Stimulated activated naive B cell treated with anti-CD40 and anti-IgM and Interleukin-4, amounts not matched to agents 10 μg/mL and 1 μg/mL and 100 μg/mL, for 72 hours (primary cell): ENCODE measurements around the gene TBC1D10B.

ENCODE experiments used
- ATAC-seq, 2 donors: fragments of 150-1000 bp; cut with Tn5 transposase; replicated peaks; 2 replicates each; pipeline ENCODE4 v1.10.0; 2021; ENCODE audit warnings: moderate library complexity in 1 of 2
- DNase-seq: peaks from one replicate; pipeline ENCODE4 v3.0.0; 2021
- H3K27ac Mint-ChIP-seq: one replicate; pipeline ENCODE4 v1.8.0; 2022; ENCODE audit warnings: mild to moderate bottlenecking, mixed read lengths
- H3K27me3 Mint-ChIP-seq, 2 donors: one replicate each; pipeline ENCODE4 v1.8.0; 2022; ENCODE audit warnings: mixed read lengths in 2 of 2
- H3K36me3 Mint-ChIP-seq, 2 donors: one replicate each; pipeline ENCODE4 v1.8.0; 2022; ENCODE audit warnings: mixed read lengths in 2 of 2, mild to moderate bottlenecking in 1 of 2
- H3K4me1 Mint-ChIP-seq, 2 donors: one replicate each; pipeline ENCODE4 v1.8.0; 2022; ENCODE audit warnings: mixed read lengths in 2 of 2, mild to moderate bottlenecking in 1 of 2
- H3K4me3 Mint-ChIP-seq, 2 donors: one replicate each; pipeline ENCODE4 v1.8.0; 2022; ENCODE audit warnings: mild to moderate bottlenecking in 2 of 2, mixed read lengths in 2 of 2, moderate library complexity in 1 of 2
- H3K9me3 Mint-ChIP-seq, 2 donors: one replicate each; pipeline ENCODE4 v1.8.0; 2022; ENCODE audit warnings: mixed read lengths in 2 of 2, mild to moderate bottlenecking in 1 of 2

TBC1D10B gene

DNA sequence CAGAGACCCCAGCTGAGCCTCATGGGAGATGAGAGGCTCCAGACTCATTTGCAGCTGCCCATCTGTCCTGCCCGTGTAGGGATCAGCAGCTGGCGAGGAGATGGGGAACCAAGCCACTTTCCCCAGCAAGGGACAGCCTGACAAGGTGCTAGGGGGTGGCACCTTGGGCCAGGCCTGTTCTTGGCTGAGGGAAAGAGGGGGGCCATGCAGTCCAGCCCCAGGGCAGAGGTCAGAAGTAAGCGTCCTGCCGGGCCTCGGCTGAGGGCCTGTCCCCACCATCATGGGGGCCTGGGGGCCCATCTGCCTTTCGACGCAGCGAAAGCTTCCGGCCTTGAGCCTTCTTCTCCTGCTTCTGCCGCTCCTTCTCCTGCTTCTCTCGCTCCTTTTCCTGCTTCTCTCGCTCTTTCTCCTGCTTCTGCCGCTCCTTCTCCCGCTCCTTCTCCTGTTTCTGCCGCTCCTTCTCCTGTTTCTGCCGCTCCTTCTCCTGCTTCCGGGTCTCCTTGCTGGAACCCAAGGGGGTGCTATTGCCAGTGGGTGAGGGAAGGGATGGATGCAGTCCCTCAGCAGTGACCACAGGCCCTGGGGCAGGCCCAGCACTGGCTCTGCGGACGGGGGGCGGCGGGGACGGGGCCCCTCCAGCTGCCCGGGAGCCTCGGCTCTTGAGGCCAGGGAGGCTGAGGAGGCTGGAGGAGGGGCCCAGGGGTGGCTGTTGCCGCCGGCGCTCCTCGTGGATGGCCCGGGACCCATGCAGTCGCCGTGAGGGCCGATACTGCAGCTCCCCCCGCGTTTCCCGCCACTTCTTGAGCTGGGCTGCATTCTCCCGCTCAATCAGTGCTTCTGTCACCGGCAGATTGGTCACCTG is 12.3 kb downstream of the TBC1D10B start:
- Mint-ChIP-seq H3K9me3 (no peaks in the 10 kb centered on the region), H3K4me3 (no peak overlapping the region), H3K27ac (no peak overlapping the region)

DNA sequence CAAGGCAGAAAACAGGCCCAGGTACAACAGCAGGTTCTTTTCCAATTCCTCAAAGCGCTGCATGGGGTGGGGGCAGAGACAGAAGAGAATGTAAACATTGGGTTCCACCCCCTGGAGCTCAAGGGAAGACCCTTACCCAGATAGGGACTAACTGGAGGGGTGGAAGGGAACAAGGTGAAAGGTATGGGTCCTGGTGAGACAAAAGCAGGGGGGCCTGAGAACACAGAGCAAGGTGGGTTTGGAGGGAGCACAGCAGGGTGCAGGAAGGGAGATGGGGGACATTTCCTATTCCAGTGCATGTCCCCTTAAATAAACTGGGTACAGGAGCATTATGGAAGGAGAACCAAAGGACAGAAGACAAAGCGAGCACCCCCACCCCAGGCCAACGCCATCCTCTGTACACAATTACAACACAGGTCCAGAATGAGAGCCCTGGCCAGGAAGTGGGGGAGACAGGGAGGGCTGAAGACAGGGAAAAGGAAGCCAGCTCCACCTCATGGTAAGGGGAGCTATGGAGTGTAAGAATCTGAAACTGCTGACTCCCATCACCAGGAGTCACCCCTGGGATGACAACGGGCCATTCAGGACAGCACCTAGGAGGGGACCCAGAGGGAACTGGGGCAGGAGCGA is 13.1 kb downstream of the TBC1D10B start:
- DNase-seq, result no peak
- Mint-ChIP-seq H3K9me3 (no peaks in the 10 kb centered on the region), H3K27ac (peak overlapping the region; percentile 44), H3K4me1 (peaks cover 39 to 59% of the 10 kb centered on the region in 2 donors), H3K27me3 (no peaks in the 10 kb centered on the region), H3K4me3 (no peak overlapping the region), H3K36me3 (peaks cover 40 to 70% of the 10 kb centered on the region in 2 donors)
- no peak for ATAC-seq

More for the DNA sequence above, 12.3 kb downstream of the TBC1D10B start:
- ATAC-seq, result no peak
- Mint-ChIP-seq H3K36me3 (peaks cover 43 to 68% of the 10 kb centered on the region in 2 donors), H3K4me1 (peaks cover 38 to 52% of the 10 kb centered on the region in 2 donors), H3K27me3 (no peaks in the 10 kb centered on the region)
- DNase-seq, result no peak

DNA sequence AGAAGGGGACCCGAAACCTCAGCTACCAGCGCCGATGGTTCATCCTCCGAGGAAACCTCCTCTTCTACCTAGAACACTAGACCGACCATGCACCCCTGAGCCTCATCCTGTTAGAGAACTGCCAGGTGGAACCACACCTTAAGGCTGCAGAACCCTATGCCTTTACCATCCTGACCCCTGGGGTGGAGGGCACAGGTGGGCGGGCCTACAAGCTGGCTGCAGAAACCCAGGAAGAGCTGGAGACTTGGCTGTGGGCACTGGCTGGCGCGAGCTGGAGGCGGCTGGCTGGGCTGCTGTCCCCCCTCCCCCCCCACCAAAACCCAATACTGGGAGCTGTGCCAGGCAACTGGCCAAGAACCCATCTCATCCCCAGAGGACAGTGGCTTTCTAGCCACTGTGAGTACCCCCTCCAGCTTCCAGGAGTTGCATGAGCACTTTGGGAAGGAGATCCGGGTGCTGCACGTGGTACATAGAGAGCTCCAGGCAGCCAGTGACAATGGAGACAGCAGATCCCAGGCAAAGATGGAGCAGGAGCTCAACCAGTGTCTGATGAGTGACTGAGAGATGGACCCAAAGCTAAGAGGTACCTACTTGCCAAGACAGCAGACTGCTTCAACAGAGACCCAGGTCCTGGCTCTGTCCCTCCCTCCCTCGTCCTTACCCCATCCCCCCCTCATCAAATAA is 13.8 kb downstream of the TBC1D10B start:
- peak overlapping the region; percentile 95 to 97 for H3K4me3 Mint-ChIP-seq
- no peaks in the 10 kb centered on the region for H3K9me3 Mint-ChIP-seq
- DNase-seq (no peak), ATAC-seq (no peak)
- H3K27ac Mint-ChIP-seq, result peak overlapping the region; percentile 97
- H3K27me3 Mint-ChIP-seq, result no peaks in the 10 kb centered on the region
- peaks cover 45 to 66% of the 10 kb centered on the region in 2 donors for H3K4me1 Mint-ChIP-seq
- peaks cover 42 to 72% of the 10 kb centered on the region in 2 donors for H3K36me3 Mint-ChIP-seq

DNA sequence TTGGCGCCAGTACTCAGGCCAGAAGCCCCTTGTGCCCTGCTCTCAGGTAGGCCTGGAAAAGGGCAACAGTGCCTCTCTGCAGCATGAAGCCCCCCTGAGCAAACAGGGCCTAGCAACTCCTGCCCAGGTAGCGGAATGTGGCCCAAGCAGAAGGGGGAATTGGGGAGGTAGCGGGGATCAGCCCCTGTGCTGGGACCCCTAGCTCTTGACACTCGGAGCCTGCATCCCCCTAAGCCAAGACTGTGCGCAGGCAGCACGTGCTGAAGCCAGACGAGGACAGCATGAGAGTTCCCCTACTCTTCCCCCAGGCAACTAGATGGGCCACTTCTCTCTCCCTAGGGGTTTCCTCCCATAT is 14.4 kb downstream of the TBC1D10B start:
- Mint-ChIP-seq H3K4me3 (peak overlapping the region; percentile 95 to 97), H3K27ac (peak overlapping the region; percentile 97), H3K9me3 (no peaks in the 10 kb centered on the region), H3K27me3 (no peaks in the 10 kb centered on the region), H3K4me1 (peaks cover 51 to 72% of the 10 kb centered on the region in 2 donors), H3K36me3 (peaks cover 47 to 75% of the 10 kb centered on the region in 2 donors)
- no peak for DNase-seq
- no peak for ATAC-seq

DNA sequence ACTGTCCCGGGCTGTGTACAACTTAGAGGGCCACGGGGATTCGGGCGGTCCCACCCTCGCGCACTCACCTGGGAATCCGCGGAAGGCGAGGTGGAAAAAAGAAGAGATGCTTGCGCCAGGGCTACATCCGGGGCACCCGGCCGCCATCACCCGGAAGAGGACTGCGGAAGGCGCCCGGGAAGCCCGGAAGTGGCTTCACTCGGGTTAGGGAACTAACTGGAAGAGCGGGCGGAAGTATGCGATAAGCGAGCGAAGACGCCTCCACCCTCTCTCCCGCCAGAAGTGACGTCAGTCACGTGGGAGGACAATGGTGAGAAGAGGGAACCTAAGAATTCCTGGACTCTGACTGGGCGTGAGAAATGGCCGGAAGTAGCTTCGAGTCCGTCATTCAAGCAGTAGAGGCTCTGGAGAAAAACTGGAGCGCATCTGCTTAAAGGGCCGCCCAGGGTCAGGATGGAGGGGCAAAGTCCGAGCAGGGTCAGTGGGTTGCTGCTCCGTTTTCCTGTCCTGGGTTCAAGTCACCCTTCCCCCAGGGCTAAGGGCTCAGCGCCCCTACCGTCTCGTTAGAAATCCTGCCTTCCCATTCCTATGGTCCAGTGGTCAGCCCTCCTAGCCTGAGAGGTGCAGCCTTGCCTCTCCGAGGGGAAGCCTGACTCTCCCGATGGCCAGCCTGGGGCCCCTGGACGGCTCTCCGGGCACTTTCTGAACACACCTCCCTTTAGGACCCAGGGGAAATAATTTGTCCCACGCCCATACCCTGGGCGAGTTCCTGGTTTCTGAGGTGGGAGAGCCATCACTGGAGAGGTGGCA is 14.9 kb downstream of the TBC1D10B start, which contains the start of gene CD2BP2:
Gene CD2BP2 (minus strand): TSS at position 165 of the 810 bp plus-strand sequence. CDS start 627 bp downstream, outside the sequence.
- DNase-seq (peak; percentile 91), ATAC-seq (peak; percentile 82 to 85)
- Mint-ChIP-seq H3K27ac (peak within 1 kb of the TSS; percentile 97), H3K9me3 (no peaks in the 10 kb centered on the region), H3K27me3 (no peaks in the 10 kb centered on the region), H3K4me1 (peaks cover 52 to 77% of the 10 kb centered on the region in 2 donors), H3K36me3 (peaks cover 49 to 74% of the 10 kb centered on the region in 2 donors), H3K4me3 (peak within 1 kb of the TSS; percentile 95 to 97)

DNA sequence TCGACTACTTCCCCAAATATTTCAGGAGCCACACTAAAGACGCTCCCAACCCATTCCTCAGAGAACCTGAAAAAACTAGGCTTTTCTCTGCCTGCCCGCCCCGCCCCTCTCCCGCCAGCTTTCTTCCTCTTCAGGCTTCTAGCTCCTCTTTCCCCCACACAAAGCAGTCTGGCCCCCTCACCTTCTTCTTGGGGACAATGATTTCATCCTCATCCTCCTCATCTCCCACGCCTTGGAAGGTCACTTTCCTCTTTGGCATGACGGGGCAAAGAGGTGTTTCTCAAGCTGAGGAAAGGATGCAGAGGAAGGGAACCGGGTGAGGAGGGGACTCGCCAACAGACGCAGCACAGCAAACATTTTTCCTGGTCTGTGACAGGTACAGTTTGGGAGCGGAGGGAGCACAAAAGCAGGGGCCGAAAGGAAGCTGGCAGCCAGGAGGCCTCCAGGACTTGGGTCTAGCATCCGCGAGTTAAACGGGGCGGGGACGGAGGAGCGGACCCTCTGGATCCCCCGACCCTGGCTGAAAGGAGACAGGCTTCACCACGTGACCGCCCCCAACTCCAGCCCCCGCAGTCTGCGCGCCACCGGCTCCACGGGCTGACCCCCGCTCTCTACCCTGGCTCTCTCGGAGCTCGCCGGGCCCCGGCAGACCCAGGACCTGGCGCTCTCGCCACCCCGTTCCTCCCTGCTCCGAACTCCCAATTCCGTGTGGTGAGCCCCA is 15.7 kb downstream of the TBC1D10B start:
- peak; percentile 40 to 41 for ATAC-seq
- Mint-ChIP-seq H3K4me1 (peaks cover 58 to 80% of the 10 kb centered on the region in 2 donors), H3K36me3 (peaks cover 49 to 77% of the 10 kb centered on the region in 2 donors), H3K9me3 (no peaks in the 10 kb centered on the region), H3K27ac (peak overlapping the region; percentile 97), H3K27me3 (no peaks in the 10 kb centered on the region), H3K4me3 (peak overlapping the region; percentile 95 to 97)
- DNase-seq, result no peak

DNA sequence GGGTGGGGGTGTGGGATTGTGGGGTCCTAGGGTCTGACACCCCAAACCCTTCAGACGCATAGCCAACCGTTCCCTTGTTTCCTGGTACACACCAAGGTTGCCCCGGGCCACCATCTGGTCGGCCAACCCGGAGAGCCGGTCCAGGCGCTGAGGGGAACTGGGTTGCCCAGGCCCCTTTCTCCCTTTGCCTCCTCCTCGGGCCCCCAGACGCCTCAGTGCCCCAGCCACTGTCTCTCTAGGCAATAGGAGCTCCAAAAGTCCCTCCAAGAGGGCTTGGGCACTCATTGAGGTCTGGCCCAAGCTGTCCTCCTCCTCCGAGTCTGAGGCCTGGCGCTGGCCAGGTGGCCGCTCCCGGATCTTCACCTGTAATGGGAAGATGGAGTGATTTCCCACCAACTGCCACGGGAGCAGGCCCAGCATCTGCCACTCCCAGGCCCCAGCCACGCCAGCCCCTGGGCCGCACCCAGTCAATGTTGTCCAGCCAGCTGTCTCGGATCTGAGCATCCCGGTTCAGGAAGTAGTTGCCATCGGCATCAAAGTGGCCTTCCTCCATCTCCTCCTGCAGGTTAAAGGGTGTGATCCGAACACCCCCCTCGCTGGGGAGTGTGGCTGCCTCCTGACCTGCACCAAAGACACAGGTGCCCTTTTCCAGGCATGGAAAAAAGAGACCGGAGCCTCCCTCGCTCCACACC is 16.7 kb downstream of the TBC1D10B start:
- H3K27me3 Mint-ChIP-seq, result no peaks in the 10 kb centered on the region
- peak overlapping the region; percentile 95 to 97 for H3K4me3 Mint-ChIP-seq
- H3K9me3 Mint-ChIP-seq, result no peaks in the 10 kb centered on the region
- no peak for DNase-seq
- H3K27ac Mint-ChIP-seq, result peak overlapping the region; percentile 97
- H3K36me3 Mint-ChIP-seq, result peaks cover 53 to 82% of the 10 kb centered on the region in 2 donors
- peaks cover 63 to 89% of the 10 kb centered on the region in 2 donors for H3K4me1 Mint-ChIP-seq
- no peak for ATAC-seq

DNA sequence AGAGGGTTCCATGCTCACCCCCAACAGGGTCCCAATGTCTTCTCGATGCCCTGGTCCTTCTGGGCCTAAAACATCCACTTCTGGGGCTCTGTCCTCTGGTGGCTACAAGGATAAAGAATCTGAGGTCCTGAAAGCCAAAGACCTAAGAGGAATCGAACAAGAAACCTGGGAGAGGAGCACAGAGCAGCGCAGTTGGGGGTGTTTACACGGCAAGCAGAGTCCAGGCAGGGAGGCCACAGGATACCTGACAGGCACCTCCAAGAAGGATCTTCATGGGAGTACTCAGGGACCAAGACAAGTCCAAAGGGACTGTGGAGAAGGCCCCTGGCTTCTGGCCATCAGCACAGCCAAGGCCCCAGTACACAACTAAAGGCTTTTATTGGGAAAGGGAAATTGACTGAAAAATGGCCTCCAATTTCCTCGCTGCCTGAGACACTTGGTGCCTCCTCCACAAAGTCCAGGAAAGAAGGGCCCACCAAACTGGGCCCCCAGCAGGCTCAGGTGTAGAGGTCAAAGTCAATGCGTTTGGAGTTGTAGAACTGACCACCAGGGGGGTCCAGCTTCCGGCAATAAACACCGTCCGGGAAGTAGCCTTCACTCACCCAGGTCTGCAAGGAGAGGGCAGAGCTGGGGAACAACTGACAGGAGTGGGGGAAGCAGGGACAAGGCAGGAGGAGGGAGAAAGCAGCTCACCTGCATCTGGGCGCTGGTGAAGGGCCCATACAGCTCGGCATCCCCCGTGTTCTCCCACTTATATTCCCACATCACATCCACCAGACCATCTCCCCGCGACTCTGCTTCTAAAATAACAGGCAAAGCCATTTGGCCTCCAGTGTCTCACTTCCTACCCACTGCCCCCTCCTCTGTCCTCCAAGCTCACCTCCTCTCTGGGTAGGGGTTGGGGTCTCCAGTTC is 17.5 kb downstream of the TBC1D10B start:
- peak overlapping the region; percentile 84 for H3K27ac Mint-ChIP-seq
- no peaks in the 10 kb centered on the region for H3K27me3 Mint-ChIP-seq
- peak overlapping the region in 1 of 2 donors; percentile 6 for H3K4me3 Mint-ChIP-seq
- peaks cover 63 to 89% of the 10 kb centered on the region in 2 donors for H3K4me1 Mint-ChIP-seq
- no peak for ATAC-seq
- peaks cover 51 to 78% of the 10 kb centered on the region in 2 donors for H3K36me3 Mint-ChIP-seq
- DNase-seq, result no peak
- no peaks in the 10 kb centered on the region for H3K9me3 Mint-ChIP-seq

DNA sequence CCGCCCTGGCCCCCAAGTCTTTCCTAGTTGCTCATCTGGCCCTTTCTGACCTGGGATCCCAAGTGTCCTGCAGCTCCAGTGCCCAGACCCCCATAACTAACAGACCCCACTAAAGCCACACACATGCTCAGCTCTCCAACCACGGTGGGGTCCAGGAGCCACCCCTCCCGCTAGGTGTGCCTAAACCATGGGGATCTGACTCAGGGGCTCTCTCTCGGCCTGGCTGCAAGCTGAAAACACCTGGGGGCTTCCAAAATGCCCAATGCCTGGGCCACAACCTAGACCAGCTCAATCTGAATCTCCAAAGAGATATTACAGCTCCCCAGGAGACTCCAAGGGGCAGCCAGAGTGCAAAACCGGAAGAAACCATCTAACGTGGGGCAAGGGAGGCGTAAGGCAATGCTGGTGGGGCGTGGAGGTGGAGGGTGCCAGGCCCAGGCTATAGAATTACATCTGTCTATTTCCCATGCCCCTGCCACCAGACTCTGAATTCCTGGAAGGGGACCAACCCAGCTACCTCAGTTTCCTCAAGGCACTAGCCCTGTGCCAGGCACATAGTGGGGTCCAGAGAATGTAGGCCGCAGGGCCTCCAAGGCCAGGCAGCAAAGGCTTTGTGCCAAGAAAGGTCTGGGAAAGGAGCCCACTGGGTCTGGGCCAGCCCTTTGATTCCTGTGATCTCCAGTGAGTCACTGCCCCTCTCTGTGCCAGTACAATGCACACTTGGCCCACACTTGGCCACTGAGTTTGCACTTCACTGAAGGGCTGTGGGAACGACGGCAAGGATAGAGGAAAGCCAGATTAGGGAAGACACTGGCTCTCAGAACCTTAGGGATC is 18.5 kb downstream of the TBC1D10B start:
- no peaks in the 10 kb centered on the region for H3K27me3 Mint-ChIP-seq
- H3K27ac Mint-ChIP-seq, result peak overlapping the region; percentile 84
- DNase-seq, result no peak
- peaks cover 59 to 82% of the 10 kb centered on the region in 2 donors for H3K4me1 Mint-ChIP-seq
- ATAC-seq, result no peak
- H3K4me3 Mint-ChIP-seq, result peak overlapping the region in 1 of 2 donors; percentile 18
- H3K36me3 Mint-ChIP-seq, result peaks cover 46 to 69% of the 10 kb centered on the region in 2 donors
- no peaks in the 10 kb centered on the region for H3K9me3 Mint-ChIP-seq

DNA sequence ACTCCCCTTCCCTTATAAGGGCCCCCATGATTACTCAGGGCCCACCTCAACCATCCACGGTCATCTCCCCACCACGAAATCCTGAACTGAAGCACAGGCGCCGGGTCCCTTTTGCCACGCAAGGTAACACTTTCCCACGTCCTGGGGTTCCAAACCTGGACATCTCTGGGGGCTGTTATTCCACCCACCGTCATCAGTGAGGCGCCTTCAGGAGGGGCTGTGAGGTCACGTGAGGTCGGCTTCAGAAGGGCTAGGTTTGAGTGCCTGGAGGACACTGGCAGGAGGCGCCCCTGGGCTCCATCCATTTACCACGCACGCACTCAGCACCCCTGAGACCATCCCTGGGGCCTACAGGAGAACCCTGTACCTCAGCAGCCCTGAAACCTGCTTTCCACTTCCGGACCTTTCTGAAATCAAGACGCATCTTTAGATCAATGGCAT is 19.3 kb downstream of the TBC1D10B start:
- ATAC-seq (no peak), DNase-seq (no peak)
- Mint-ChIP-seq H3K4me3 (peak overlapping the region; percentile 40 to 58), H3K27ac (peak overlapping the region; percentile 88), H3K27me3 (no peaks in the 10 kb centered on the region), H3K9me3 (no peaks in the 10 kb centered on the region), H3K36me3 (peaks cover 42 to 61% of the 10 kb centered on the region in 2 donors), H3K4me1 (peaks cover 54 to 74% of the 10 kb centered on the region in 2 donors)

DNA sequence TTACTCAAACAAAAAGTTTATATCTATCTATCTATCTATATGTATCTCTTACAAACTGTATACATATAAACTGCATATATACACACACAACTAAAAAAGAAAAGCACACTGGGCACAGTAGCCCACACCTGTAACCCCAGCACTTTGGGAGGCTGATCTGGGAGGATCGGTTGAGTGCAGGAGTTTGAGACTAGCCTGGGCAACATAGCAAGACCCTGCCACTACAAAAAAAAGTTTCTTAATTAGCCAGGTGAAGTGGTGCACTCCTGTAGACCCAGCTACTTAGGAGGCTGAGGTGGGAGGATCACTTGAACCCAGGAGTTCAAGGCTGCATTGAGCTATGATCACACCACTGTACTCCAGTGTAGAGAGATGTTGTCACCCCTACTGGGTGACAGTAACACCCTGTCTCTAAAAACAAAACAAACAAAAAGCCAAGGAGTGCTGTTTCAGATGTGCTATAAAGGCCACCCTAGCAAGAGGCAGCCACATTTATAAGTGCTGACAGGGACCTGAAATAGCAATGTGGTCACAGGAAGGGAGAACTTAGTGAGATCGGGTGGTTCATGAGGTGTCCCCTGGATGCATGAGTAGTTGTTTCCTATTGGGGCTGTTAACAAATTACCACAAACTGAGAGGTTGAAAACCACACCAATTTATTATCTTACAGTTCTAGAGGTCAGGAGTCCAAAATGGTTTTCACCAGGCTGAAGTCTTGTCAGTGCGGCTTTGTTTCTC is 20.0 kb downstream of the TBC1D10B start:
- H3K4me1 Mint-ChIP-seq, result peaks cover 50 to 67% of the 10 kb centered on the region in 2 donors
- peak overlapping the region; percentile 40 to 58 for H3K4me3 Mint-ChIP-seq
- H3K9me3 Mint-ChIP-seq, result no peaks in the 10 kb centered on the region
- DNase-seq (peak; percentile 52), ATAC-seq (peak; percentile 73 to 74)
- H3K36me3 Mint-ChIP-seq, result peaks cover 38 to 57% of the 10 kb centered on the region in 2 donors
- peak overlapping the region; percentile 88 for H3K27ac Mint-ChIP-seq
- no peaks in the 10 kb centered on the region for H3K27me3 Mint-ChIP-seq
